H1 (cell line): ENCODE data around the gene MAPRE2. TPM values are rescaled to one million over a fixed set of nuclear protein-coding genes. Genes with fewer than 3 reads are reported as not detected.

Experiments
- CHD7 ChIP-seq: fragments of 300-600 bp; sonication (generic); IDR thresholded peaks from 2 replicates; pipeline ENCODE4 v1.7.1; 2012; ENCODE audit warnings: low read length, moderate library complexity, mild to moderate bottlenecking, inconsistent platforms; ENCODE audit not compliant: insufficient replicate concordance
- polyA plus RNA-seq, 7 experiments: library from polyadenylated mRNA; depleted of rRNA in 3 of 7; stranded (reverse) in 5 of 7; unstranded in 2 of 7; fragments of >200 nt in 5 of 7; fragments of 200-250 nt in 2 of 7; gene quantifications; 1 replicate in 5 of 7; 2 replicates in 1 of 7; 4 replicates in 1 of 7; pipeline versions ENCODE4 v1.2.1 to v1.2.3, GENCODE V29; 2011 to 2013; ENCODE audit warnings: missing spikeins in 2 of 7, mixed read lengths in 2 of 7
- total RNA-seq: library from RNA; stranded (reverse); fragmentation: NEBNext Ultra II Directional; extraction: Animal tissue kit (Norgen Biotek cat#: 25700); gene quantifications from 2 replicates; pipeline ENCODE4 v1.2.1, GENCODE V29; 2021

The MAPRE2 gene
- total and polyA plus RNA-seq, 2 of the 8 experiments (the other 6 are each of a cell fraction or from before 2014, with no cell fraction given) = 32.6 to 33.1 TPM

- TF ChIP-seq CHD7 = no peak
Measured at GRCh38 chr18:35055105-35055504, 13.9 kb downstream of the MAPRE2 start (continued).
